Astrocyte of the cerebellum (primary cell): ENCODE results near the gene FOLR2.

ENCODE experiments used
- DNase-seq: peaks from one replicate; pipeline ENCODE4 v3.0.0-alpha.2; 2011; ENCODE audit warnings: low read depth
- H3K4me3 ChIP-seq: 2 replicates; pipeline ENCODE4 v1.5.1; 2011; ENCODE audit warnings: mild to moderate bottlenecking, low read depth, low read length, moderate library complexity
- CTCF ChIP-seq: IDR thresholded peaks from 2 replicates; pipeline ENCODE4 v1.5.1; 2012; ENCODE audit warnings: low read length, low read depth, moderate library complexity, mild to moderate bottlenecking; ENCODE audit errors: missing control alignments
- in situ Hi-C: cut with HindIII; loops from 2 replicates; pipeline ENCODE4 v1.10.0; 2017; ENCODE audit warnings: low sequenced_read_pairs

Gene FOLR2

GRCh38 chr11:72228229-72228843 is 11.7 kb downstream of the FOLR2 start:
- DNase-seq: no peak
- H3K4me3 ChIP-seq: no peak overlapping the region
- in situ Hi-C loops: no loop called here
- peak; percentile 12 for TF ChIP-seq CTCF

- H3K4me3 ChIP-seq: no peak overlapping the region
- in situ Hi-C loops: no loop called here
- DNase-seq: no peak
- no peak for TF ChIP-seq CTCF
Observed at GRCh38 chr11:72228844-72229231, 12.2 kb downstream of the FOLR2 start.

GRCh38 chr11:72229336-72229924 is 12.8 kb downstream of the FOLR2 start:
- no peak for DNase-seq
- H3K4me3 ChIP-seq: no peak overlapping the region
- TF ChIP-seq CTCF: no peak
- in situ Hi-C loops: no loop called here

GRCh38 chr11:72229925-72230763 is 13.6 kb downstream of the FOLR2 start:
- DNase-seq: no peak
- in situ Hi-C loops: no loop called here
- no peak overlapping the region for H3K4me3 ChIP-seq
- TF ChIP-seq CTCF: no peak

- no peak for DNase-seq
- in situ Hi-C loops: no loop called here
- TF ChIP-seq CTCF: no peak
- no peak overlapping the region for H3K4me3 ChIP-seq
Observed at GRCh38 chr11:72230764-72231365, 14.3 kb downstream of the FOLR2 start.

- in situ Hi-C loops: no loop called here
- no peak for TF ChIP-seq CTCF
- DNase-seq: no peak
- H3K4me3 ChIP-seq: no peak overlapping the region
Observed at GRCh38 chr11:72231396-72232259, 15.0 kb downstream of the FOLR2 start.
